KMS-11 (cell line): ENCODE results near the gene BRD4.

ENCODE experiments used
- H2AFZ ChIP-seq: fragments of 200-600 bp; sonication (generic); 2 replicates; pipeline ENCODE4 v1.6.1; 2016; ENCODE audit warnings: antibody characterized with exemption, mixed run types, low read depth
- H3K27ac ChIP-seq: fragments of 200-600 bp; sonication (generic); 2 replicates; pipeline ENCODE4 v1.6.1; 2016; ENCODE audit warnings: mild to moderate bottlenecking, mixed run types
- H3K27me3 ChIP-seq: fragments of 200-600 bp; sonication (generic); 2 replicates; pipeline ENCODE4 v1.6.1; 2017; ENCODE audit warnings: mild to moderate bottlenecking, low read depth, mixed run types, moderate library complexity; ENCODE audit not compliant: insufficient read depth
- H3K36me3 ChIP-seq: fragments of 200-600 bp; sonication (generic); 2 replicates; pipeline ENCODE4 v1.6.1; 2017; ENCODE audit warnings: mild to moderate bottlenecking, mixed run types; ENCODE audit not compliant: insufficient read depth
- H3K4me1 ChIP-seq: fragments of 200-600 bp; sonication (generic); 2 replicates; pipeline ENCODE4 v1.6.1; 2016; ENCODE audit warnings: mild to moderate bottlenecking, low read depth, mixed run types; ENCODE audit not compliant: poor library complexity, severe bottlenecking
- H3K4me2 ChIP-seq: fragments of 200-600 bp; sonication (generic); 2 replicates; pipeline ENCODE4 v1.7.0; 2016; ENCODE audit warnings: mild to moderate bottlenecking, mixed run types
- H3K4me3 ChIP-seq: fragments of 200-600 bp; sonication (generic); IDR thresholded peaks from 2 replicates; pipeline ENCODE4 v1.6.1; 2017; ENCODE audit warnings: low read depth, low read length, mixed read lengths; ENCODE audit not compliant: insufficient read depth
- H3K79me2 ChIP-seq: fragments of 200-600 bp; sonication (generic); 2 replicates; pipeline ENCODE4 v1.6.1; 2016; ENCODE audit warnings: low read depth, mixed run types; ENCODE audit not compliant: insufficient read depth
- H3K9ac ChIP-seq: fragments of 200-600 bp; sonication (generic); 2 replicates; pipeline ENCODE4 v1.6.1; 2016; ENCODE audit warnings: mild to moderate bottlenecking, mixed run types
- H4K20me1 ChIP-seq: fragments of 200-600 bp; sonication (generic); 2 replicates; pipeline ENCODE4 v1.6.1; 2016; ENCODE audit warnings: mild to moderate bottlenecking, mixed run types; ENCODE audit not compliant: insufficient read depth
- CTCF ChIP-seq: fragments of 200-600 bp; sonication (generic); conservative IDR thresholded peaks from 2 replicates; pipeline ENCODE4 v1.6.1; 2017; ENCODE audit warnings: low read depth, mild to moderate bottlenecking, antibody characterized with exemption, low read length, moderate library complexity, mixed read lengths

Gene BRD4

GRCh38 chr19:15247107-15248014, 85.0 kb downstream of the BRD4 start:
- Histone ChIP-seq H3K4me3 (no peak overlapping the region), H3K9ac (no peak overlapping the region), H3K79me2 (no peaks in the 10 kb centered on the region), H4K20me1 (no peaks in the 10 kb centered on the region), H3K27me3 (no peaks in the 10 kb centered on the region), H3K36me3 (no peaks in the 10 kb centered on the region), H3K27ac (no peak overlapping the region), H3K4me2 (no peak overlapping the region), H3K4me1 (peaks cover 7% of the 10 kb centered on the region), H2AFZ (no peak overlapping the region)
- TF ChIP-seq CTCF, result no peak

DNA sequence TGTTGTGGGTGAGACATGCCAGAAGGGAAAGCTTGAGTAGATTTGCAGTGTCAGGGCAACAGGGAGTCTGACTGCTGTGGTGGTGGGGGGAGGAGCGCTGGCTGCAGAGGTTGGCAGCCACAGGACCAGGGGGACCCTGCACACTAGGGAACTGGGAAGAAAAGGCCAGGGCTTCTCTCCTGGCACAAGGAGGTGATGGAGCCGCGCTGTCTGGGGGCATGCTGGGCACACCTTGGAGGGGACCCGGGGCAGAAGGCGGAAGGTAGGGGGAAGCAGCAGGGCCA, 86.2 kb downstream of the BRD4 start:
- Histone ChIP-seq H3K4me1 (peaks cover 7% of the 10 kb centered on the region), H3K27ac (no peak overlapping the region), H2AFZ (no peak overlapping the region), H4K20me1 (no peaks in the 10 kb centered on the region), H3K27me3 (no peaks in the 10 kb centered on the region), H3K4me2 (no peak overlapping the region), H3K36me3 (no peaks in the 10 kb centered on the region), H3K9ac (no peak overlapping the region), H3K79me2 (no peaks in the 10 kb centered on the region), H3K4me3 (no peak overlapping the region)
- no peak for TF ChIP-seq CTCF

- peaks cover 7% of the 10 kb centered on the region for H3K4me1 ChIP-seq
- no peak overlapping the region for H3K4me3 ChIP-seq
- no peak overlapping the region for H3K4me2 ChIP-seq
- H3K36me3 ChIP-seq, result no peaks in the 10 kb centered on the region
- no peak for TF ChIP-seq CTCF
- H2AFZ ChIP-seq, result no peak overlapping the region
- no peaks in the 10 kb centered on the region for H3K27me3 ChIP-seq
- H4K20me1 ChIP-seq, result no peaks in the 10 kb centered on the region
- H3K27ac ChIP-seq, result no peak overlapping the region
- H3K9ac ChIP-seq, result no peak overlapping the region
- H3K79me2 ChIP-seq, result no peaks in the 10 kb centered on the region
Measured at GRCh38 chr19:15245370-15246197, 86.8 kb downstream of the BRD4 start.

GRCh38 chr19:15244808-15245207, 87.5 kb downstream of the BRD4 start:
- Histone ChIP-seq H3K36me3 (no peaks in the 10 kb centered on the region), H3K79me2 (no peaks in the 10 kb centered on the region), H3K4me3 (no peak overlapping the region), H4K20me1 (no peaks in the 10 kb centered on the region), H3K27ac (no peak overlapping the region), H3K4me2 (no peak overlapping the region), H3K4me1 (peaks cover 7% of the 10 kb centered on the region), H3K9ac (no peak overlapping the region), H3K27me3 (no peaks in the 10 kb centered on the region), H2AFZ (no peak overlapping the region)
- TF ChIP-seq CTCF, result no peak
